Right ventricle myocardium inferior (tissue), 1 donor: ENCODE measurements around the gene TCF3. TPM values are rescaled to one million over a fixed set of nuclear protein-coding genes. Genes with fewer than 3 reads are reported as not detected.

Experiments
- ATAC-seq: fragments of 200-7000 bp; cut with Tn5 transposase; one replicate; pipeline ENCODE4 v1.9.1; 2020; ENCODE audit warnings: mild to moderate bottlenecking, moderate library complexity
- DNase-seq: peaks from one replicate; pipeline ENCODE4 v3.0.0; 2021; ENCODE audit errors: missing footprints
- intact Hi-C: fragments of 100-400 bp; cut with DNase I; formaldehyde crosslinking; loops from one replicate; pipeline ENCODE4 v1.11.0; 2022
- total RNA-seq: library from RNA; stranded (reverse); fragmentation: NEBNext Ultra II Directional; extraction: Animal tissue kit (Norgen Biotek cat#: 25700); gene quantifications from one replicate; pipeline ENCODE4 v1.2.1, GENCODE V29; 2021
- donor health status: DM: no; HTN: yes; CAD: no; lungs with severe emphysema.

TCF3 gene
- total RNA-seq, 1 donor from 2014 or later = 25.3 TPM

- intact Hi-C loops = no loop called here
- ATAC-seq (peak; percentile 64), DNase-seq (no peak)
Observed at GRCh38 chr19:1577090-1577928, 75.1 kb downstream of the TCF3 start.

GRCh38 chr19:1576242-1577089 is 75.9 kb downstream of the TCF3 start:
- no peak for ATAC-seq

GRCh38 chr19:1575323-1576241 is 76.8 kb downstream of the TCF3 start:
- intact Hi-C loops = no loop called here
- ATAC-seq = no peak
- no peak for DNase-seq

More at GRCh38 chr19:1576242-1577089, 75.9 kb downstream of the TCF3 start:
- no peak for DNase-seq
- intact Hi-C loops = no loop called here

- intact Hi-C loops = no loop called here
- no peak for DNase-seq
- no peak for ATAC-seq
Observed at GRCh38 chr19:1574354-1575136, 77.9 kb downstream of the TCF3 start.

DNA sequence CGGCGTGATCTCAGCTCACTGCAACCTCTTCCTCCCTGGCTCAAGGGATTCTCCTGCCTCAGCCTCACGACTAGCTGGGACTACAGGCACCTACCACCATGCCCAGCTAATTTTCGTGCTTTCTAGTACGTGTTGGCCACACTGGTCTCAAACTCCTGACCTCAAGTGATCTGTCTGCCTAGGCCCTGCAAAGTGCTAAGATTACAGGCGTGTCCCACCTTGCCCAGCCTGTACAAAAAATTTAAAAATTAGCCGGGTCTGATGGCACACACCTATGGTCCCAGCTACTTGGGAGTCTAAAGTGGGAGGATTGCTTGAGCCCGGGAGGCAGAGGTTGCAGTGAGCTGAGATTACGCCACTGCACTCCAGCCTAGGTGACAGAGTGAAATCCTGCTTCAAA is 79.6 kb downstream of the TCF3 start:
- DNase-seq (no peak), ATAC-seq (no peak)
- intact Hi-C loops = no loop called here

GRCh38 chr19:1571358-1571757 is 81.1 kb downstream of the TCF3 start:
- DNase-seq = no peak
- ATAC-seq = no peak
- intact Hi-C loops = no loop called here

DNA sequence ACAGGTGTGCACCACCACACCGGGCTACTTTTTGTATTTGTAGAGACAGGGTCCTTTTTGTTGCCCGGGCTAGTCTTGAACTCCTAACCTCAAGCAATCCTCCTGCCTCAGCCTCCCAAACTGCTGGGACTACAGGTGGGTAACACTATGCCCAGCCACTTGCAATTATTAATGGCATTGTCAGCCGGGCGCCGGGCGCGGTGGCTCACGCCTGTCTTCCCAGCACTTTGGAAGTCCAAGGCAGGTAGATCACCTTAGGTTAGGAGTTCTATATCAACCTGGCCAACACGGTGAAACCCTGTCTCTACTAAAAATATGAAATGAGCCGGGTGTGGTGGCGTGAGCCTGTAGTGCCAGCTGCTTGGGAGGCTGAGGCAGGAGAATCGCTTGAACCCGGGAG is 81.6 kb downstream of the TCF3 start:
- intact Hi-C loops = no loop called here
- DNase-seq = no peak

GRCh38 chr19:1569997-1570396 is 82.4 kb downstream of the TCF3 start:
- ATAC-seq (no peak), DNase-seq (no peak)
- intact Hi-C loops = loop anchor here (5.0 kb wide), 1 partner anchor 82 kb away; the partner anchor contains the start of gene TCF3

More for the DNA sequence above, 81.6 kb downstream of the TCF3 start:
- ATAC-seq = no peak

DNA sequence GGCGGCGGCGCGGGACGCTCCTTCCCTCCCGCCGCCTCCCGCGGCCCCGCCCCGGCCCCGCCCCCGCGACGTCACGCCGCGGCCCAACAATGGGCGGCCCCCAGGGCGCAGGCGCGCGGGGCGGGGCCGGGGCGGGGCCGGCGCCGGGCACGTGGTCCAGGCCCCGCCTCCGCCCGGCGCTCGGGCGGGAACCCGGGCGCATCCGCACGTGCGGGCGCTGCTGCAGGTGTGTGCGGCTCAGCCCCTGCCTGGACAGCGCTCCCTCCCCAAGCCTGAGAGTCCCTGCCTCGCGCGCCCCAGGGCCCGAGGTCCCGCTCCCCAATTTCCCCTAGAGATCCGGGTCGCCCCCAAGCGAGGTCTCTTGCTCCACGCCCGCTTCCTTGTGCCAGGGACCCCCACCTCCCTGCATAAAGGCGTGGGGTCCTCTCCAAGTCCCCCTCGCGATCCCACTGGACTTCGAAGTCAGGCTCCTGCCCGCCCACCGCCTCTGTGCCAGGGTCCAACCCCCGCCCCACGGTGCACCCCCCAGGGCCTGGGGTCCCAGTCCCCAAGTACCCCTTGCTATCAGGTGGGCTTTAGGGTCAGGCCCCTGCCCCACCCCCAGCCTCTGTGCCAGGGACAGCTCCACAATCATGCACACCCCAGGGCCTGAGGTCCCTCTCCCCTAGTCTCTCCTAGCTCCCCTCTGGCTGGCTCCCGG is 83.9 kb downstream of the TCF3 start, which contains the start of gene MEX3D:
Gene MEX3D (minus strand): TSS at position 6 of the 700 bp plus-strand sequence. CDS start 267 bp downstream, outside the sequence.
- DNase-seq = peak; percentile 90
- intact Hi-C loops = loop anchor here (5.0 kb wide), 1 partner anchor 84 kb away; the partner anchor contains the start of gene TCF3
- ATAC-seq = peak; percentile 80

DNA sequence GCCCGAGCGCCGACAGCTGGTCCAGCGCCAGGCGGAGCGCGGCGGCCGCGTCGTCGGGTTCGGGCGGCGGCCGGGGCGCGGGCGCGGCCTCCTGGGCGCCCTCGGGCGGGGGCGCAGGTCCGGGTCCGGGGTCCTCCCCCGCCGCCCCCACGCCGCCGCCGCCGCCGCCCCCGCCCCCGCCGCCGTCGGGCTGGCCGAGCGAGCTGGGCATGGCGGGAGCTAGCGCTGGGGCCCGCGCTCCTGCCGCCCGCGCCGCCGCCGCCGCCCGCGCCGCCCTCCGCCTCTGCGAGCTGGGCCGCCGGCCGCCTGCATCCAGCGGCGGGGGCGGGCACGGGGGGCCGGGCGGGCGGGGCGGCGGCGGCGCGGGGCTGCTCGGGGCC is 84.6 kb downstream of the TCF3 start:
- ATAC-seq (no peak), DNase-seq (no peak)
- intact Hi-C loops = loop anchor here (2.0 to 5.0 kb wide), 2 partner anchors 23 to 84 kb away; partner anchors contain the start of gene TCF3

DNA sequence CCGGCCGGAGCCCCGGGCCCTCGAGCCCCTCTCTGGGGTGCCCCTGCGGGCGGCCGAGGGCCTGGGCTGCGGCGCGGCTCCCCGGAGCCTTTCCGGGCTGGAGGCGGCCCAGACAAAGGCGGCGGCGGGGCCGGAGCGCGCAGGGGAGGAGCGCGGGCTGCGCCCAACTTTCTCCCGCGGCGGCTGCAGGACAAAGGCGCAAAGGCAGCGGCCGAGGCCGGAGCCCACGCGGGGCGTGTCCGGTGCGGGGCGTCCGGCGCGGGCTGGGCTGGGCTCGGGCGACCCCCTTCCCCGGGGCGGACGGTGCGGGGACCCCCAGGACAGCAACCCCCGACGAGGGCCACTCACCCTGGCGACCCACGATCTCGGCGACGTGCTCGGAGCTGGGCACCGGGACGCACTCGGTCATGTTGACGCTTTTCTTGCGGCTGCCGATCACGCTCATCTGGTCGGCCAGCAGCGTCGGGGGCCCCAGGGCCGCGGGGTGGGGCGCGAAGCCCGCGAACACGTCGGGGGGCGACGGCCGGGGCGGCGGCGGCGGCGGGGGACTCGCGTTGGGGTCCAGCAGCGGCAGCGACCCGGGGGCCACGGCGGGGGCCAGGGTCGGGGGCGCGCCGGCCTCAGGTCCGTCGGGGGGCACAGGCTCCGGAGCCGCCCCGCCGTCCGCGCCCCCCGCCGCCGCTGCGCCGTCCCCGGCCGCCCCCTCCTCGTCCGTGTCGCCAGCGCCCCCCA is 85.1 kb downstream of the TCF3 start:
- ATAC-seq (peak; percentile 40), DNase-seq (no peak)
- intact Hi-C loops = loop anchor here (2.0 to 5.0 kb wide), 2 partner anchors 24 to 85 kb away; partner anchors contain the start of gene TCF3

- intact Hi-C loops = loop anchor here (2.0 to 5.0 kb wide), 2 partner anchors 24 to 86 kb away; partner anchors contain the start of gene TCF3
- no peak for DNase-seq
- ATAC-seq = peak; percentile 85
Observed at GRCh38 chr19:1566392-1567115, 85.9 kb downstream of the TCF3 start.

DNA sequence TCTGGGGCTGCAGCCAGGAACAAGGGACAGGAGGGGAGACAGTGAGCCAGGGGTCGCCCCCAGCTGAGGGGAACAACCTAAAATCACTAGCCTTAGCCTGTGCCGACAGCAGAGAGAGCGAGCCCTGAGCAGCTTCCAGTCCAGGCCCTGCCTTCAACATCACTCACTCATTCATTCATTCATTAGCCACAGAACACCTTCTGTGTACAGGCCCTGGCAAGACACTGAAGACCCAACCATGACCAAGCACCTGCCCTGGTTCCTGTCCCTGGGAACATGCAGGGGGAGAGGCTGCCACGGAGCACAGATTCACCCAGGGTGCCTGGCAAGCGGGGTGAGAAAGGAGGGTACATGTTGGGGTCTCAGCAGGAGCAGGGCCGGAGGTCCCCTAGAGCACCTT is 89.2 kb downstream of the TCF3 start:
- intact Hi-C loops = no loop called here
- DNase-seq = no peak

GRCh38 chr19:1561236-1561842 is 91.1 kb downstream of the TCF3 start:
- ATAC-seq (no peak), DNase-seq (no peak)
- intact Hi-C loops = no loop called here

More for the DNA sequence above, 89.2 kb downstream of the TCF3 start:
- ATAC-seq = no peak

GRCh38 chr19:1560286-1560882 is 92.0 kb downstream of the TCF3 start:
- intact Hi-C loops = no loop called here
- no peak for DNase-seq
- ATAC-seq = no peak
